Loucy (cell line): Measurements from ENCODE around the gene ACVR1B.

Source experiments
- H2AFZ ChIP-seq: fragments of 200-600 bp; sonication (generic); 2 replicates; pipeline ENCODE4 v1.6.0; 2016; ENCODE audit warnings: antibody characterized with exemption, mild to moderate bottlenecking, low read length, moderate library complexity
- H3F3A ChIP-seq: fragments of 200-600 bp; 2 replicates; pipeline ENCODE4 v1.6.0; 2016; ENCODE audit warnings: antibody characterized with exemption, low read depth, mild to moderate bottlenecking
- H3K27me3 ChIP-seq: fragments of 200-600 bp; sonication (generic); 2 replicates; pipeline ENCODE4 v1.6.1; 2014; ENCODE audit warnings: low read length, mild to moderate bottlenecking; ENCODE audit not compliant: insufficient read depth, poor library complexity, severe bottlenecking
- H3K36me3 ChIP-seq: fragments of 200-600 bp; sonication (generic); 2 replicates; pipeline ENCODE4 v1.6.1; 2016; ENCODE audit warnings: low read length; ENCODE audit not compliant: insufficient read depth
- H3K4me1 ChIP-seq: fragments of 200-600 bp; sonication (generic); 2 replicates; pipeline ENCODE4 v1.5.1; 2014; ENCODE audit warnings: low read length, mild to moderate bottlenecking; ENCODE audit not compliant: insufficient read depth, poor library complexity, severe bottlenecking
- H3K4me2 ChIP-seq: fragments of 200-600 bp; sonication (generic); 2 replicates; pipeline ENCODE4 v1.6.0; 2014; ENCODE audit warnings: antibody characterized with exemption, low read length, low read depth, mild to moderate bottlenecking; ENCODE audit not compliant: poor library complexity, severe bottlenecking
- H3K4me3 ChIP-seq: fragments of 200-600 bp; sonication (generic); 2 replicates; pipeline ENCODE4 v1.5.1; 2014; ENCODE audit warnings: low read length, mild to moderate bottlenecking, mixed read lengths; ENCODE audit not compliant: poor library complexity, severe bottlenecking
- H3K79me2 ChIP-seq: fragments of 200-600 bp; sonication (generic); 2 replicates; pipeline ENCODE4 v1.6.1; 2014; ENCODE audit warnings: low read length; ENCODE audit not compliant: insufficient read depth
- H3K9ac ChIP-seq: fragments of 200-600 bp; sonication (generic); 2 replicates; pipeline ENCODE4 v1.6.0; 2014; ENCODE audit warnings: mild to moderate bottlenecking, low read depth, low read length, moderate library complexity; ENCODE audit not compliant: poor library complexity, severe bottlenecking
- H3K9me2 ChIP-seq: fragments of 200-600 bp; sonication (generic); replicated peaks from 2 replicates; pipeline ENCODE4 v1.6.1; 2016; ENCODE audit warnings: low read depth, low read length, mixed read lengths
- H3K9me3 ChIP-seq: fragments of 200-600 bp; sonication (generic); 2 replicates; pipeline ENCODE4 v1.6.1; 2014; ENCODE audit warnings: mild to moderate bottlenecking, antibody characterized with exemption, low read length, low read depth; ENCODE audit not compliant: insufficient read depth
- H4K20me1 ChIP-seq: fragments of 200-600 bp; sonication (generic); 2 replicates; pipeline ENCODE4 v1.6.0; 2014; ENCODE audit warnings: antibody characterized with exemption, low read length, mild to moderate bottlenecking; ENCODE audit not compliant: insufficient read depth, poor library complexity, severe bottlenecking
- EZH2phosphoT487 ChIP-seq: fragments of 200-600 bp; IDR thresholded peaks from 2 replicates; pipeline ENCODE4 v1.6.1; 2018; ENCODE audit warnings: antibody characterized with exemption, mild to moderate bottlenecking, moderate library complexity, borderline replicate concordance
- TF ChIP-seq, protein P1 (sequence below): fragments of 200-600 bp; sonication (generic); conservative IDR thresholded peaks from 2 replicates; pipeline ENCODE4 v1.5.1; 2014; ENCODE audit warnings: mild to moderate bottlenecking, antibody characterized with exemption, low read length

The ACVR1B gene

DNA sequence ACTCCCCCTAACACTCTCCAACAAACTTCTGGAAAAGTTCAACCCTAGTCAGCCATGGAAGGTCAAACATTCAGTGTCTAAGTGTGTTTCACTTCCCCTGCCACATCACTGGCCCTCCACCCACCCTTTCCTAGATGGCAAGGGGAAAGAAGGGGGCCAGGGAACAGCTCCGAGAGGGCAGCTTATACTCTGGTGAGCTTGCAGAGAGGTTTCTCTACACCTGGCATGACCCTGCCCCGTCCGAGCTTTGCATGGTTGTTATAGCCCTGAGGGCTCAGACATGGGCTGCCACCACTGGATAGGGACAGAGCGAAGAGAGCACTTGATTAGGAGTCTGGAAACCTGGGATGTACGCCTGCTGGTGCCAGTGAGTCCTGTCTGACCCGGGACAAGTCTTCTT lies 40.2 kb upstream of the ACVR1B start:
- TF ChIP-seq, protein P1, sequence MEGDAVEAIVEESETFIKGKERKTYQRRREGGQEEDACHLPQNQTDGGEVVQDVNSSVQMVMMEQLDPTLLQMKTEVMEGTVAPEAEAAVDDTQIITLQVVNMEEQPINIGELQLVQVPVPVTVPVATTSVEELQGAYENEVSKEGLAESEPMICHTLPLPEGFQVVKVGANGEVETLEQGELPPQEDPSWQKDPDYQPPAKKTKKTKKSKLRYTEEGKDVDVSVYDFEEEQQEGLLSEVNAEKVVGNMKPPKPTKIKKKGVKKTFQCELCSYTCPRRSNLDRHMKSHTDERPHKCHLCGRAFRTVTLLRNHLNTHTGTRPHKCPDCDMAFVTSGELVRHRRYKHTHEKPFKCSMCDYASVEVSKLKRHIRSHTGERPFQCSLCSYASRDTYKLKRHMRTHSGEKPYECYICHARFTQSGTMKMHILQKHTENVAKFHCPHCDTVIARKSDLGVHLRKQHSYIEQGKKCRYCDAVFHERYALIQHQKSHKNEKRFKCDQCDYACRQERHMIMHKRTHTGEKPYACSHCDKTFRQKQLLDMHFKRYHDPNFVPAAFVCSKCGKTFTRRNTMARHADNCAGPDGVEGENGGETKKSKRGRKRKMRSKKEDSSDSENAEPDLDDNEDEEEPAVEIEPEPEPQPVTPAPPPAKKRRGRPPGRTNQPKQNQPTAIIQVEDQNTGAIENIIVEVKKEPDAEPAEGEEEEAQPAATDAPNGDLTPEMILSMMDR, result no peak
- TF ChIP-seq EZH2phosphoT487, result no peak
- Histone ChIP-seq H3K4me1 (peaks cover 32% of the 10 kb centered on the region), H2AFZ (peak overlapping the region; percentile 49; the same call in 1 of the 2 replicates)

DNA sequence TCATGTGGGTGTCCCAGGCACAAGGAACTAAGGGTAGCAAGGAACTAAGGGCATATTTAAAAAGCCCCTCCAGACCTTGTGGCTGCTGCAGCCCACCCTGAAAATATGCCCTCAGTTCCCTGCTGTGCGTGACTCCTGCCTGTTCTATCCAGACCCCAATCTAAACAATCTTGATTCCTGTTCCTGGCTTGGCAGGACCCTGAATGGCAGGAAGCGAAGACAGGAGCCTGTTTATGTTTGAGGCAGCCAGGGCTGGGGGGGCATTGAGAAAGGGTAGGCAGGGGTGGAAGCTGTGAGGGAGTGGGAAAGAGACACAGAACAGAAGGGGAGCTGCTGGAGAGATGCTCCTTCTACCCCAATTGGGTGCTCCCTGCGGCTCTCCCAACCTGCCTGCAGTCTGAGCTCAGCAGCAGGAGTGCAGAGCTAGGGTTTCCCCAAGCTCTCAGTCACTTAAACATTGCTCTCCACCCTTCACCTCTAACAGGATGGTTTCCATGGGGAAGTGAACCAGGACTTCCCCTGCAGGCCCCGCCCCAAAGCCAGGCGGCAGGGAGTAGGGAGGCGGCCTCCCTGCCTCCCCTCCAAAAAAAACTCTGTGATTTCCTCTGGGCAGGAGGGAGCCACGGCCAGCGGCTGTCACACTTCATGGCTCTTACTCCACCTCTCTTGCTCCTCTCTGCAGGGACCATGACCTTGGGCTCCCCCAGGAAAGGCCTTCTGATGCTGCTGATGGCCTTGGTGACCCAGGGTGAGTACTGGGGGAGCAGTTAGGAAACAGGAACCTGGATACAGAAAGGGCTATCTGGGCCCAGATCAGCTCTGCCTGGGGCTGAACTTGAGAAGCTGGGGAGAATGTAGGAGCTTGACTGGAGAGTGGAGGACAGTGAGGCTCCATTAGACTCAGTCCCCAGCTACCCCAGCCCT lies 39.4 kb upstream of the ACVR1B start:
- peak overlapping the region; percentile 50 for H3K4me2 ChIP-seq

More for the DNA sequence above, 40.2 kb upstream of the ACVR1B start:
- no peaks in the 10 kb centered on the region for H3K79me2 ChIP-seq
- H3K9ac ChIP-seq, result peak overlapping the region; percentile 47
- H3K27me3 ChIP-seq, result no peaks in the 10 kb centered on the region
- no peaks in the 10 kb centered on the region for H3K9me2 ChIP-seq
- H3K9me3 ChIP-seq, result no peaks in the 10 kb centered on the region
- H3K4me2 ChIP-seq, result peak overlapping the region; percentile 53
- no peaks in the 10 kb centered on the region for H4K20me1 ChIP-seq
- H3F3A ChIP-seq, result no peaks in the 10 kb centered on the region
- no peak overlapping the region for H3K4me3 ChIP-seq
- no peaks in the 10 kb centered on the region for H3K36me3 ChIP-seq

DNA sequence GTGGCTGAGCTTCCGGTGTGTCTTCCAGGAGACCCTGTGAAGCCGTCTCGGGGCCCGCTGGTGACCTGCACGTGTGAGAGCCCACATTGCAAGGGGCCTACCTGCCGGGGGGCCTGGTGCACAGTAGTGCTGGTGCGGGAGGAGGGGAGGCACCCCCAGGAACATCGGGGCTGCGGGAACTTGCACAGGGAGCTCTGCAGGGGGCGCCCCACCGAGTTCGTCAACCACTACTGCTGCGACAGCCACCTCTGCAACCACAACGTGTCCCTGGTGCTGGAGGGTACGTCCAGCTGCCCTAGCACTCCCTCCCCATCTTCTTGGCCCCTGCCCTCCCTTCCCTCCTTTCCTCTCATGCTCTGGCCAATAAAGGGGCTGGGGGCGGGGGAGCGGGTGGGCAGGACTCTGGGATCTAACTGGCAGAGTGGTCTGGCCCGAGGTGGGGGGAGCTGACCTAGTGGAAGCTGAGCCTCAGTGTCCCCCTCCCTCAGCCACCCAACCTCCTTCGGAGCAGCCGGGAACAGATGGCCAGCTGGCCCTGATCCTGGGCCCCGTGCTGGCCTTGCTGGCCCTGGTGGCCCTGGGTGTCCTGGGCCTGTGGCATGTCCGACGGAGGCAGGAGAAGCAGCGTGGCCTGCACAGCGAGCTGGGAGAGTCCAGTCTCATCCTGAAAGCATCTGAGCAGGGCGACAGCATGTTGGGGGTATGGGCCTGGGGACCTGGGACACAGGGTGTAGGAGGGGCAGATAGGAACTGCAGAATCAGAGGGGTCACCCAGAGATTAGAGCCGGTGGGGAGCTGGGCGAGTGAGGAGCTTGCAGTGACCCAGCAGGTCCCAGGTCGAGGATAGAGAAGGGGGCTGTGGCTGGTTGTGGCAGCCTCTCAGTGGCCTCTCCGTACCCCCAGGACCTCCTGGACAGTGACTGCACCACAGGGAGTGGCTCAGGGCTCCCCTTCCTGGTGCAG lies 38.1 kb upstream of the ACVR1B start:
- TF ChIP-seq, protein P1, result peak; percentile 48
- TF ChIP-seq EZH2phosphoT487, result no peak
- H4K20me1 ChIP-seq, result no peaks in the 10 kb centered on the region
- no peaks in the 10 kb centered on the region for H3F3A ChIP-seq
- H3K9ac ChIP-seq, result no peak overlapping the region
- H3K79me2 ChIP-seq, result no peaks in the 10 kb centered on the region
- H3K9me2 ChIP-seq, result no peaks in the 10 kb centered on the region
- no peaks in the 10 kb centered on the region for H3K36me3 ChIP-seq
- no peaks in the 10 kb centered on the region for H3K9me3 ChIP-seq
- H2AFZ ChIP-seq, result 0 out of 2 replicates have a peak overlapping the region, but pooled peaks have one; percentile 49
- no peak overlapping the region for H3K4me2 ChIP-seq
- no peak overlapping the region for H3K4me3 ChIP-seq
- H3K27me3 ChIP-seq, result no peaks in the 10 kb centered on the region
- peaks cover 32% of the 10 kb centered on the region for H3K4me1 ChIP-seq

More for the DNA sequence above, 39.4 kb upstream of the ACVR1B start:
- Histone ChIP-seq H3F3A (no peaks in the 10 kb centered on the region), H3K4me1 (peaks cover 32% of the 10 kb centered on the region), H4K20me1 (no peaks in the 10 kb centered on the region), H2AFZ (peak overlapping the region; percentile 49), H3K27me3 (no peaks in the 10 kb centered on the region), H3K36me3 (no peaks in the 10 kb centered on the region), H3K79me2 (no peaks in the 10 kb centered on the region), H3K9ac (peak overlapping the region; percentile 47), H3K9me2 (no peaks in the 10 kb centered on the region), H3K4me3 (peak overlapping the region; percentile 9), H3K9me3 (no peaks in the 10 kb centered on the region)
- no peak for TF ChIP-seq EZH2phosphoT487
- TF ChIP-seq, protein P1, result no peak
